MCF 10A (cell line): ENCODE measurements around the gene SZRD1. TPM values are rescaled to one million over a fixed set of nuclear protein-coding genes. Genes with fewer than 3 reads are reported as not detected.
"Not testable (repeated sequence)": the region's sequence is repeated elsewhere in the genome, so short reads cannot be mapped to it uniquely, and the experiment has no call there.

Experiments
- BruUV-seq: library from RNA; stranded (reverse); fragments of 400-500 nt; replicated peaks from 2 replicates; lab custom pipeline; 2021; lab: Mats Ljungman, UMichigan
- CTCF ChIA-PET: fragments of 300-600 bp; sonication (Branson Sonifier 250); formaldehyde crosslinking; extraction: SDS; loops from one replicate; lab custom pipeline; 2021; ENCODE audit warnings: antibody characterized with exemption, inconsistent platforms; lab: Yijun Ruan, JAX
- POLR2A ChIA-PET: fragments of 300-600, 350-650 bp; sonication (Branson Sonifier 250); formaldehyde crosslinking; extraction: SDS; loops from one replicate; lab custom pipeline; 2020; ENCODE audit warnings: antibody characterized with exemption, inconsistent platforms; lab: Yijun Ruan, JAX
- DNase-seq: peaks from one replicate; pipeline ENCODE4 v3.0.0-alpha.2; 2018; ENCODE audit not compliant: unreplicated experiment
- H3K27ac Mint-ChIP-seq: one replicate; pipeline ENCODE4 v1.8.0; 2022; ENCODE audit warnings: mild to moderate bottlenecking, low read depth, mixed read lengths; ENCODE audit not compliant: unreplicated experiment
- H3K27me3 Mint-ChIP-seq: one replicate; pipeline ENCODE4 v1.8.0; 2022; ENCODE audit warnings: mixed read lengths; ENCODE audit not compliant: insufficient read depth, unreplicated experiment
- H3K36me3 Mint-ChIP-seq: one replicate; pipeline ENCODE4 v1.8.0; 2022; ENCODE audit warnings: mild to moderate bottlenecking, moderate library complexity, mixed read lengths; ENCODE audit not compliant: insufficient read depth, unreplicated experiment
- H3K4me1 Mint-ChIP-seq: one replicate; pipeline ENCODE4 v1.8.0; 2022; ENCODE audit warnings: mixed read lengths; ENCODE audit not compliant: insufficient read depth, unreplicated experiment
- H3K4me3 Mint-ChIP-seq: one replicate; pipeline ENCODE4 v1.8.0; 2022; ENCODE audit warnings: mild to moderate bottlenecking, moderate library complexity, mixed read lengths; ENCODE audit not compliant: unreplicated experiment
- H3K9me3 Mint-ChIP-seq: one replicate; pipeline ENCODE4 v1.8.0; 2022; ENCODE audit warnings: mixed read lengths; ENCODE audit not compliant: unreplicated experiment
- intact Hi-C: fragments of 100-400 bp; cut with micrococcal nuclease; formaldehyde crosslinking; loops from 2 replicates; pipeline ENCODE4 v1.14.1; 2022
- total RNA-seq: library from RNA; stranded (reverse); gene quantifications from 2 replicates; pipeline ENCODE4 v1.2.3, GENCODE V29; 2022
- TF ChIP-seq, protein P1 (sequence below): fragments of 200-600 bp; IDR thresholded peaks from one replicate; pipeline ENCODE4 v1.8.0; 2022; ENCODE audit warnings: antibody characterized with exemption, mild to moderate bottlenecking; ENCODE audit not compliant: unreplicated experiment

SZRD1 gene
- total RNA-seq, 1 experiment from 2014 or later: 108 TPM

GRCh38 chr1:16340673-16341072 lies 26.4 kb upstream of the SZRD1 start:
- Mint-ChIP-seq H3K36me3 (peaks cover 17% of the 10 kb centered on the region), H3K27ac (no peak overlapping the region), H3K4me1 (peaks cover 7% of the 10 kb centered on the region), H3K9me3 (no peaks in the 10 kb centered on the region), H3K27me3 (no peaks in the 10 kb centered on the region), H3K4me3 (no peak overlapping the region)
- TF ChIP-seq, protein P1, sequence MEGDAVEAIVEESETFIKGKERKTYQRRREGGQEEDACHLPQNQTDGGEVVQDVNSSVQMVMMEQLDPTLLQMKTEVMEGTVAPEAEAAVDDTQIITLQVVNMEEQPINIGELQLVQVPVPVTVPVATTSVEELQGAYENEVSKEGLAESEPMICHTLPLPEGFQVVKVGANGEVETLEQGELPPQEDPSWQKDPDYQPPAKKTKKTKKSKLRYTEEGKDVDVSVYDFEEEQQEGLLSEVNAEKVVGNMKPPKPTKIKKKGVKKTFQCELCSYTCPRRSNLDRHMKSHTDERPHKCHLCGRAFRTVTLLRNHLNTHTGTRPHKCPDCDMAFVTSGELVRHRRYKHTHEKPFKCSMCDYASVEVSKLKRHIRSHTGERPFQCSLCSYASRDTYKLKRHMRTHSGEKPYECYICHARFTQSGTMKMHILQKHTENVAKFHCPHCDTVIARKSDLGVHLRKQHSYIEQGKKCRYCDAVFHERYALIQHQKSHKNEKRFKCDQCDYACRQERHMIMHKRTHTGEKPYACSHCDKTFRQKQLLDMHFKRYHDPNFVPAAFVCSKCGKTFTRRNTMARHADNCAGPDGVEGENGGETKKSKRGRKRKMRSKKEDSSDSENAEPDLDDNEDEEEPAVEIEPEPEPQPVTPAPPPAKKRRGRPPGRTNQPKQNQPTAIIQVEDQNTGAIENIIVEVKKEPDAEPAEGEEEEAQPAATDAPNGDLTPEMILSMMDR: no peak
- DNase-seq: no peak
- ChIA-PET POLR2A (interaction anchor here (0.7 kb wide), 1 partner anchor 26 kb away, joined by 3 read pairs; no protein-coding TSS in a partner anchor), CTCF (no interaction called here)
- intact Hi-C loops: no loop called here
- BruUV-seq: no TSS peak

DNA sequence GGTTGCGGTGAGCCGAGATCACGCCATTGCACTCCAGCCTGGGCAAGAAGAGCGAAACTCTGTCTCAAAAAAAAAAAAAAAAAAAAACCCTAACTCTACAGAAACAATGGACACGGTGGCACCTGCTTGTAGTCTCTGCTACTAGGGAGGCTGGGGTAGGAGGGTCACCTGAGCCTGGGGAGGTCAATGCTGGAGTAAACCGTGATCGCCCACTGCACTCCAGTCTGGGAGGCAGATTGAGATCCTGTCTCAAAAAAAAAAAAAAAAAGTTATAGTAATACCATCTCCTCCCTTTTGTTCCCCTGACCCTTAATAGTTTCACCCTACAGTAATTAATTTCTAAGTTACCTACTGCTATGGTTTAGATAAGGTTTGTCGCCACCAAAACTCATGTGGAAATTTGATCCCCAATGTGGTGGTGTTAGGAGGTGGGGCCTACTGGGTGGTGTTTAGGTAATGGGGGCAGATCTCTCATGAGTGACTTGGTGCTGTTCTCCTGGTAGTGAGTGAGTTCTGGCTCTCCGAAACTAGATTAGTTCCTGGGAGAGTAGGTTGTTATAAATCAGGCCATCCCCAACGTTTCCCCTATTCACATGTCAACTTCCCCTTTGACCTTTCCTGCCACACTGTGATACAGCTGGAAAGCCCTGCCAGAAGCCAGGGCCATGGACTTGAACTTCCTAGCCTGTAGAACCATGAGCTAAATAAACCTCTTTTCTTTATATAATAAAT lies 24.5 kb upstream of the SZRD1 start:
- POLR2A ChIA-PET: interaction anchor here (1.4 to 2.3 kb wide), 2 partner anchors 10 to 12 kb away, joined by 3 to 6 read pairs; partner anchors contain the start of gene FBXO42
- peaks cover 5% of the 10 kb centered on the region for H3K4me1 Mint-ChIP-seq
- H3K27ac Mint-ChIP-seq: no peak overlapping the region
- CTCF ChIA-PET: no interaction called here
- TF ChIP-seq, protein P1: no peak
- no peaks in the 10 kb centered on the region for H3K9me3 Mint-ChIP-seq
- H3K36me3 Mint-ChIP-seq: peaks cover 17% of the 10 kb centered on the region
- intact Hi-C loops: no loop called here
- no peaks in the 10 kb centered on the region for H3K27me3 Mint-ChIP-seq
- no TSS peak for BruUV-seq
- DNase-seq: no peak
- no peak overlapping the region for H3K4me3 Mint-ChIP-seq

GRCh38 chr1:16343276-16343675 lies 23.8 kb upstream of the SZRD1 start:
- H3K4me1 Mint-ChIP-seq, H3K27ac Mint-ChIP-seq, H3K27me3 Mint-ChIP-seq, H3K9me3 Mint-ChIP-seq, intact Hi-C loops, H3K4me3 Mint-ChIP-seq, BruUV-seq, DNase-seq, CTCF ChIA-PET: not testable (repeated sequence)
- POLR2A ChIA-PET: interaction anchor here (2.3 kb wide), 1 partner anchor 9 kb away, joined by 6 read pairs; the partner anchor contains the start of gene FBXO42
- peaks cover 17% of the 10 kb centered on the region for H3K36me3 Mint-ChIP-seq

DNA sequence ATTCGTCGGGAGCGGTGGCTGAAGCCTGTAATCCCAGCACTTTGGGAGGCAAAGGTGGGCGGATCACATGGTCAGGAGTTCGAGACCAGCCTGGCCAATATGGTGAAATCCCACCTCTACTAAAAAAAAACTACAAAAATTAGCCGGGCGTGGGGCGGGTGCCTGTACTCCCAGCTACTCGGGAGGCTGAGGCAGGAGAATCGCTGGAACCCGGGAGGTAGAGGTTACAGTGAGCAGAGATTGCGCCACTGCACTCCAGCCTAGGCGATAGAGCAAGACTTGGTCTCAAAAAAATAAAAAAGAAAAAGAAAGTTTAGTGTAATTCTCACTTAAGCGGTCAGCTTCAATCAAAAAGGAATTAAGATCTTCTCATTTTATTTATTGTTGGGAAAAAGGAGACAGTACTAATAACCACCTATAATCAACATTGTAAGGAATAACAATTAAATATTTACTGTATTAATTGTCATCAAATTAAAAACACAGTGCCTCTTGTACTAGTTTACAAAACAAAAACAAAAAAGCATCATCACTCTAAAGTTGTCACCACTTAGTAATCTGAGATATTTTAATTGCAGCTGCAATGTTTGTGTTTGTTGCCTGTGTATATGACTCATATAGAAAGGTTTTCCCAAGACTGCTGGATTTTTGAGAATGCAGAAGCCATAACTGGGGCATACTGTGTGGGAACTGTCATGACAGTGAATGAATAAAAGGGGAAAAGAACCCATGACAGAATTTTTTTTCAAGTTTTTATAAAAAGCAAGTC lies 18.4 kb upstream of the SZRD1 start:
- peaks cover 21% of the 10 kb centered on the region for H3K4me1 Mint-ChIP-seq
- BruUV-seq: no TSS peak
- ChIA-PET POLR2A (interaction anchor here (0.6 to 2.4 kb wide), 10 partner anchors 13 to 207 kb away, joined by 3 to 7 read pairs (median 4); partner anchors contain the start of genes CPLANE2 and SZRD1), CTCF (interaction anchor here (0.7 to 1.2 kb wide), 2 partner anchors 9 to 105 kb away, joined by 3 to 4 read pairs; no protein-coding TSS in a partner anchor)
- no peak overlapping the region for H3K4me3 Mint-ChIP-seq
- H3K9me3 Mint-ChIP-seq: no peaks in the 10 kb centered on the region
- H3K36me3 Mint-ChIP-seq: no peaks in the 10 kb centered on the region
- peak; percentile 69 for DNase-seq
- intact Hi-C loops: no loop called here
- peak overlapping the region; percentile 64 for H3K27ac Mint-ChIP-seq
- TF ChIP-seq, protein P1: no peak
- no peaks in the 10 kb centered on the region for H3K27me3 Mint-ChIP-seq
